Immature natural killer cell (primary cell): Measurements from ENCODE around the gene ZC3H11A. TPM values are rescaled to one million over a fixed set of nuclear protein-coding genes. Genes with fewer than 3 reads are reported as not detected.
"Not testable (repeated sequence)": the region's sequence is repeated elsewhere in the genome, so short reads cannot be mapped to it uniquely, and the experiment has no call there.

ENCODE experiments used
- DNase-seq, 3 donors: peaks; one replicate each; pipeline ENCODE4 v3.0.0; 2022; ENCODE audit warnings: mixed read lengths in 1 of 3
- H3K27ac Mint-ChIP-seq, 6 donors: one replicate each; pipeline ENCODE4 v1.8.0; 2020; ENCODE audit warnings: mixed read lengths in 6 of 6, mild to moderate bottlenecking in 5 of 6, inconsistent platforms in 4 of 6, moderate library complexity in 3 of 6
- H3K27me3 Mint-ChIP-seq, 3 donors: one replicate each; pipeline ENCODE4 v1.8.0; 2020 to 2021; ENCODE audit warnings: low read depth in 3 of 3, mild to moderate bottlenecking in 3 of 3, mixed read lengths in 3 of 3, moderate library complexity in 3 of 3, inconsistent platforms in 1 of 3
- H3K36me3 Mint-ChIP-seq, 3 donors: one replicate each; pipeline ENCODE4 v1.8.0; 2020; ENCODE audit warnings: mixed read lengths in 3 of 3, inconsistent platforms in 2 of 3, mild to moderate bottlenecking in 2 of 3
- H3K4me1 Mint-ChIP-seq, 2 donors: one replicate each; pipeline ENCODE4 v1.8.0; 2020; ENCODE audit warnings: inconsistent platforms in 2 of 2, mild to moderate bottlenecking in 2 of 2, mixed read lengths in 2 of 2, moderate library complexity in 1 of 2
- H3K4me3 Mint-ChIP-seq, 5 donors: one replicate each; pipeline ENCODE4 v1.8.0; 2020; ENCODE audit warnings: mild to moderate bottlenecking in 5 of 5, mixed read lengths in 5 of 5, inconsistent platforms in 3 of 5, moderate library complexity in 3 of 5
- H3K9me3 Mint-ChIP-seq, 6 donors: one replicate each; pipeline ENCODE4 v1.8.0; 2020; ENCODE audit warnings: mild to moderate bottlenecking in 6 of 6, mixed read lengths in 6 of 6, inconsistent platforms in 4 of 6, moderate library complexity in 3 of 6
- polyA plus RNA-seq, 3 donors: library from polyadenylated mRNA; unstranded; fragments of 300-500 nt; fragmentation: Illumina TruSeq; gene quantifications; one replicate each; pipeline ENCODE4 v1.2.3, GENCODE V29; 2021

ZC3H11A gene
- polyA plus RNA-seq, 3 donors from 2014 or later = 23.2 to 50.4 (median 34.4) TPM

GRCh38 chr1:203829247-203829646 lies 33.8 kb downstream of the ZC3H11A start:
- DNase-seq, H3K9me3 Mint-ChIP-seq, H3K4me3 Mint-ChIP-seq, H3K4me1 Mint-ChIP-seq, H3K27me3 Mint-ChIP-seq: not testable (repeated sequence)
- H3K27ac Mint-ChIP-seq = peak overlapping the region in 3 of 6 donors; percentile 15 to 60 (median 39)
- H3K36me3 Mint-ChIP-seq = peaks cover 17 to 32% (median 28%) of the 10 kb centered on the region in 3 donors

- Mint-ChIP-seq H3K4me3 (no peak overlapping the region), H3K27ac (no peak overlapping the region), H3K36me3 (peaks cover 18 to 26% (median 24%) of the 10 kb centered on the region in 3 donors), H3K27me3 (no peaks in the 10 kb centered on the region), H3K9me3 (no peaks in the 10 kb centered on the region), H3K4me1 (no peaks in the 10 kb centered on the region)
- DNase-seq = no peak
Observed at GRCh38 chr1:203835476-203835875, 40.1 kb downstream of the ZC3H11A start.

GRCh38 chr1:203839081-203839480 lies 43.7 kb downstream of the ZC3H11A start:
- H3K27ac Mint-ChIP-seq = peak overlapping the region in 2 of 6 donors; percentile 21 to 49
- H3K27me3 Mint-ChIP-seq = no peaks in the 10 kb centered on the region
- H3K4me3 Mint-ChIP-seq = no peak overlapping the region
- H3K36me3 Mint-ChIP-seq = peaks cover 21 to 32% (median 25%) of the 10 kb centered on the region in 3 donors
- no peaks in the 10 kb centered on the region for H3K4me1 Mint-ChIP-seq
- H3K9me3 Mint-ChIP-seq = no peaks in the 10 kb centered on the region
- no peak for DNase-seq

- Mint-ChIP-seq H3K9me3 (no peaks in the 10 kb centered on the region), H3K27me3 (no peaks in the 10 kb centered on the region), H3K27ac (peak overlapping the region in 1 of 6 donors; percentile 43), H3K4me1 (no peaks in the 10 kb centered on the region), H3K36me3 (peaks cover 16 to 26% (median 21%) of the 10 kb centered on the region in 3 donors), H3K4me3 (no peak overlapping the region)
- no peak for DNase-seq
Observed at GRCh38 chr1:203840208-203840808, 44.9 kb downstream of the ZC3H11A start.

- Mint-ChIP-seq H3K4me3 (no peak overlapping the region), H3K27me3 (no peaks in the 10 kb centered on the region), H3K4me1 (peaks cover 0 to 6% of the 10 kb centered on the region in 2 donors)
Observed at GRCh38 chr1:203842559-203842876, 47.1 kb downstream of the ZC3H11A start.

GRCh38 chr1:203843435-203843834 lies 48.0 kb downstream of the ZC3H11A start:
- no peaks in the 10 kb centered on the region for H3K27me3 Mint-ChIP-seq
- no peak overlapping the region for H3K4me3 Mint-ChIP-seq
- peak overlapping the region in 3 of 6 donors; percentile 8 to 53 (median 23) for H3K27ac Mint-ChIP-seq
- H3K36me3 Mint-ChIP-seq = peaks cover 16 to 30% (median 17%) of the 10 kb centered on the region in 3 donors
- no peak for DNase-seq
- no peaks in the 10 kb centered on the region for H3K9me3 Mint-ChIP-seq
- H3K4me1 Mint-ChIP-seq = peaks cover 0 to 6% of the 10 kb centered on the region in 2 donors

More at GRCh38 chr1:203842559-203842876, 47.1 kb downstream of the ZC3H11A start:
- no peak for DNase-seq
- no peaks in the 10 kb centered on the region for H3K9me3 Mint-ChIP-seq
- peaks cover 24 to 39% (median 26%) of the 10 kb centered on the region in 3 donors for H3K36me3 Mint-ChIP-seq
- no peak overlapping the region for H3K27ac Mint-ChIP-seq

Other genes with a start within 250 kb of the ZC3H11A start
- gene ATP2B4, start 168.8 kb upstream of the ZC3H11A start, polyA plus RNA-seq = 10 to 100 TPM; 24.5 to 63.1 (median 36.8) TPM
- gene LAX1, start 30.4 kb upstream of the ZC3H11A start, polyA plus RNA-seq = 10 to 100 TPM; 13.0 to 49.0 (median 14.0) TPM
- gene ZBED6, start within 50 bp of the ZC3H11A start, polyA plus RNA-seq = 1 to 10 TPM in 1 of 3 donors, under 1 TPM in 2; 0.19 to 1.4 (median 0.43) TPM
- gene SNRPE, start 66.0 kb downstream of the ZC3H11A start, polyA plus RNA-seq = 100 to 1,000 TPM; 169 to 229 (median 192) TPM